Measurements from ENCODE around the gene PRICKLE2.

GRCh38 chr3:64266983-64267382 is 41.7 kb upstream of the PRICKLE2 start:
- TF ChIP-seq CTCF (IDR thresholded peaks at IDR 0.05) (no peak), POLR2A (IDR thresholded peaks at IDR 0.05) (no peak)

Measured in body of pancreas (tissue), 4 donors.